Ureter (tissue), 1 donor: ENCODE results near the gene RHBDD2. TPM values are rescaled to one million over a fixed set of nuclear protein-coding genes. Genes with fewer than 3 reads are reported as not detected.
"Not testable (repeated sequence)": the region's sequence is repeated elsewhere in the genome, so short reads cannot be mapped to it uniquely, and the experiment has no call there.

Source experiments
- DNase-seq: peaks from one replicate; pipeline ENCODE4 v3.0.0-alpha.2; 2020; ENCODE audit warnings: low spot score
- total RNA-seq: library from RNA; stranded (reverse); gene quantifications from one replicate; pipeline ENCODE4 v1.2.4, GENCODE V29; 2023
- donor health status: DM: yes; HTN: yes; CAD: no.

The RHBDD2 gene
- total RNA-seq, 1 donor from 2014 or later = 82.7 TPM

DNA sequence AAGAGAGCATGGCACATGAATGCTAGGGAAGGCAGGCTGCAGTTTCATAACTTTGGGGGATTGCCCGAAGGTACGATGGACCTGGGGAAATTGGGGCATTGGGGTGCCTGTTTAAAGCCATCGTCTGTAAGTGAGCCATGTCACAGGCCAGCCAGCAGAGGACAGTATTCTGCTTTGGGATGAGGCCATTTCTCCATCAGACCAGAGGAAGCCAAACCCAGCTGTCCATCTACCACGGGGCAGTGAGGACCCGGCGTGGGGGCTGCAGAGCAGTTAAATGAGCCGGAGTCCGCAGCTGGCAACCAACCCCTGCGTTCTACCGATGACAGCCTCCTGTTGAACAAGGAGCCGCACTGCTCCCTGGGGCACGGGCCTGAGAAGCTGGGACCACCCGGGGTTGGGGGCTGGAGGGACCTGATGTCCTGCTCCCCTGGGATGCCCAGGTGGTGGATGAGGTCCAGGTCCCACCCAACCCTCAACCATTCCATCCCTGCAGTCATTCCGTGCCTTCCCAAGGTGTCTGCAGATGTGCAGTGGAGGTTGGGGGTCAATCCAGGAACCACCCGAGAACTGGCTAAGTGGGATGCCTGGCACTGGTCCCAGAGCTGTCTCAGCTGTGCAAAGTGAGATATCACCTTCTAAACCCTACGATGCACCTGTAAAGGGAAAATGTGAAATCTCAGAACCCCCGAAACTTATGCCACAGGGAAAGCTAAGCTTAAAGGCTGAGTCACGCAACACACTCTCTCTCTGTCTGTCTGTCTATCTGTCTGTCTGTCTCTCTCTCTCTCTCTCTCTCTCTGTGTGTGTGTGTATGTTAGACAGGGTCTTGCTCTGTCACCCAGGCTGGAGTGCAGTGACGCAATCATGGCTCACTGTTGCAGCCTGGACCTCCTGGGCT, 12.1 kb upstream of the RHBDD2 start:
- DNase-seq = peak; percentile 67

DNA sequence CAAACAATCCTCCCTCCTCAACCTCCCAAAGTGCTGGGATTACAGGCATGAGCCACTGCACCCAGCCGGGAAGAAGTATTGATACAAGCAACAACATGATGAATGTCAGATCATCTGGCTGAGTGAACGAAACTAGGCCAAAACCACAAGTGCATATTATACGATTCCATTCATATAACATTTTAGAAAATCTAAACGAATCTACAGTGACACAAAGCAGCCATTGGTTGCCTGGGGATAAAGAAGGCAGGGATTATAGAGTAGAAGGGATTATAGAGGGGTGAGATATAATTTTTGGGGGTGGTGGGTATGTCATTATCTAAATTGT, 11.5 kb upstream of the RHBDD2 start:
- no peak for DNase-seq

DNA sequence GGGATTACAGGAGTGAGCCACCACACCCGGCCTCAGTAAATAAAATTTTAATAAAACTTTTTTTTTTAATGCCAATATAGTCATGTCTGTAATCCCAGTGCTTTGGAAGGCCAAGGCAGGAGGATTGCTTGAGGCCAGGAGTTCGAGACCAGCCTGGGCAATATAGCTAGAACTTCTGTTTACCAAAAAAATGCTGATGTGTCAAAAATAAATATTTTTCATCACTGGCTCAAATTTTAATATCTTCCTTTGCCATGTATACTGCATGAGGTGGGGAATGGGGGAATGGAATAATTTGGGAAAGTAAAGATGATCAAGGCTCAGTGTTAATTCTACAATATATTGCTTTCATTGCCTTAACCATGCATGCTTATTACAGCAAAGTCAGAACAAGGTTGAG, 10.7 kb upstream of the RHBDD2 start:
- DNase-seq = no peak

DNA sequence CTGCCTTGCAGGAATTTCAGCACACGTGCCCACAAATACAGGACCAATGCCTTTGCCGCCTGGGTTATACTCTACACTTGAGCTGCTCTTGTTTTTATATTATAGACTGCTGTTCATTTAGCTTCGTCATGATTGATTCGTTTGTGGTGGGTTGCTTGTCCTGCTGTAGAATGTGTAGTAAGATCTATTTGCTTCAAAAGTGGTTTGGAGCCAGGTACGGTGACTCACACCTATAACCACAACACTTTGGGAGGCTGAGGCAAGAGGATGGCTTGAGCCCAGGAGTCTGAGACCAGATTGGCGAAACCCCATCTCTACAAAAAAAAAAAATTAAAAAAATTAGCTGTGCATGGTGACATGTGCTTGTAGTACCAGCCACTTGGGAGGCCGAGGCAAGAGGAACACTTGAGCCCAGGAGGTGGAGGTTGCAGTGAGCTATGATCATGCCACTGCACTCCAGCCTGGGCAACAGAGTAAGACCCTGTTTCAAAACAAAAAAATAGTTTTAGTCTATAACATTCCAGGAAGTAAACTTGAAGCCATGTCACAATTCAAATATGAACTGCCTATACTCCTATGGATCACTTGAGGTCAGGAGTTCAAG, 9.0 kb upstream of the RHBDD2 start:
- DNase-seq = no peak

DNA sequence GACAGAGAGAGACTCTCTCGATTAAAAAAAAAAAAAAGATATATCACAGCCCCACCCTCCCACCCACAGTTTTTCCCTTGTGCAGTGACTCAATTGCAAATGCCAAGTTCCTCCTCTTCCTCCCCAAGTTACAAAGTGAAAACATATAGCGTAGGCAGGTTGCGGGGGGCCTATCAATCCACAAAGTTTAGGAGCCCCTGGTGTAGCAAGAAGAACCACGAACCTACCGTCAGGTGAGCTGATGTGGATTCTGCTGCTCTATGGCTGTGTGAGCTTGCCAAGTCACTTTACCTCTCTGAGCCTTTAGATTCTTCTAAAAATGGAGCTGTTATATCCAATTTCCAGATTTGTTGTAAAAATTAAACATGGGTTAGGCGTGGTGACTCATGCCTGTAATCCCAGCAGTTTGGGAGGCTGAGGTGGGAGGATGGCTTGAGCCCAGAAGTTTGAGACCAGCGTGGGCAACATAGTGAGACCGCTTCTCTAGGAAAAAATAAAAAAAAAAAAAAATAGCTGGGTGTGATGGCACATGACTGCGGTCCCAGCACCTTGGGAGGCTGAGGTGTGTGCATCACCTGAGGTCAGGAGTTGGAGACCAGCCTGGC, 8.2 kb upstream of the RHBDD2 start:
- DNase-seq = no peak

DNA sequence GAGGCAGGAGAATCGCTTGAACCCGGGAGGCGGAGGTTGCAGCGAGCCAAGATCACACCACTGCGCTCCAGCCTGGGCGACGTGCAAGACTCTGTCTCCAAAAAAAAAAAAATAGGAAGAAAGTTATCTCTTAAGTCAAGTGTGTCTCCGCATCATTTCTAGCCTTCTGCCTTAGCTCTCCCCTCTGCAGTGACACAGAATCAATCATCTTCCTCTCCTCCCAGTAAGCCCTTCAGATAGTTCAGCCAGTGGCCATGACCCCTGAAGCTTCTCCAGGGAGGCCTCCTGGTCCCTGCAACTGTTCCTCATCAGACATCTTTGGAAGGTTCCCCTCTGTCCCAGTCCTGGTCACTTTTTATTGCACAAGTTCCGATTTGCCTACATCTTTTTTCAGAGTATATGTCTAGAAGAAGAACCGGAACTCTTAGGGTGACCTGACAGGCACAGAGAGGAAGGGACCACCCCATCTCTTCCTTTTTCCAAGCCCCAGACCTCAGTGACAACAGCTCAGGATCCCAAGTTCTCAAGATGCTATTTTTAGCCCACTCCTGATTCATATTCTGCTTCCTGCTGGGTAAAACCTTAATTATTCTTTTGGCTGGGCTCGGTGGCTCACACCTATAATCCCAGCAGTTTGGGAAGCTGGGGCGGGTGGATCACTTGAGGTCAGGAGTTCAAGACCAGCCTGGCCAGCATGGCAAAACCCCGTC, 6.6 kb upstream of the RHBDD2 start:
- DNase-seq = no peak

DNA sequence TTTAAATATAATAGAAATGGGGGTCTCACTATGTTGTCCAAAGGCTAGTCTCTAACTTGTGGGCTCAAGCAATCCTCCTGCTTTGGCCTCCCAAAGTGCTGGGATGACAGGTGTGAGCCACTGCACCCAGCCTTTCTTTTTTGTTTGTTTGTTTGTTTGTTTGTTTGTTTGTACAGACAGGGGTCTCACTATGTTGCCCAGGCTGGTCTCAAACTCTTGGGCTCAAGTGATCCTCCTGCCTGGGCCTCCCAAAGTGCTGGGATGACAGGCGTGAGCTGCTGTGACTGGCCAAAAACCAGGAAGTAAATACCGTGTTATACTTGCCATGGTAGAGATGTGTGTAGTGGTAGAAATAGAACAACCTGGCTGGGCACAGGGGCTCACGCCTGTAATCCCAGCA, 4.7 kb upstream of the RHBDD2 start:
- not testable (repeated sequence) for DNase-seq

DNA sequence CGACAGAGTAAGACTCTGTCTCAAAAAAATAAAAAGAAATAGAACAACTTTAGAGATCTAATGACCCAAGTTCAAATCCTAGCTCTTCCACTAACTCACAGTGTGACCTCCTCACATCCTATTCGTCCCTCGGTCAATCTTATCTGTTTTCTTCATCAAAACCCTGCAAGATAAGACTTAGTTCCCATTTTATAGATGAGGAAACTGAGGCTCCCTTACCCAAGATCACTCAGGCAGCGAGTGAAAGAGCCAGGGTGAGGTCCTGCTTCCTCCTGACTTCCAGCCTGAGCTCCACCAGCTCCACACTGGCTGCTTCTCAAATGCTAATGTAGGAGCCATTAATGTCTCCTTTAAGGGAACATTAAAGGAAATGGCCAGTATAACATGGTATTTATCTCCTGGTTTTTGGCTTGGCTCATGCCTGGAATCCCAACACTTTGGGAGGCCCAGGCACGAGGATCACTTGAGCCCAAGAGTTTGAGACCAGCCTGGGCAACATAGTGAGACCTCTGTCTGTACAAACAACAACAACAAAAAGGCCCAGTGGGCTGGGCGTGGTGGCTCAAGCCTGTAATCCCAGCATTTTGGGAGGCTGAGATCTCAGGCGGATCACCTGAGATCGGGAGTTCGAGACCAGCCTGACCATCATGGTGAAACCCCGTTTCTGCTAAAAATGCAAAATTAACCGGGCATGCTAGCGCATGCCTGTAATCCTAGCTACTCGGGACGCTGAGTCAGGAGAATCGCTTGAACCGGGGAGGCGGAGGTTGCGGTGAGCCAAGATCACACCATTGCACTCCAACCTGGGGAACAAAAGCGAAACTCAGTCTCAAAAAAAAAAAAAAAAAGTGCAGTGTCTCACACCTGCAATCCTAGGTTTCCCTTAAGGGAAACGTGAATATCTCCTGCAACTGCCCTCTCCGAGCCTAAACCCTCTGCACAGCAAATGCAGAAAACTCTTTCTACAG, 3.4 kb upstream of the RHBDD2 start:
- DNase-seq = no peak

DNA sequence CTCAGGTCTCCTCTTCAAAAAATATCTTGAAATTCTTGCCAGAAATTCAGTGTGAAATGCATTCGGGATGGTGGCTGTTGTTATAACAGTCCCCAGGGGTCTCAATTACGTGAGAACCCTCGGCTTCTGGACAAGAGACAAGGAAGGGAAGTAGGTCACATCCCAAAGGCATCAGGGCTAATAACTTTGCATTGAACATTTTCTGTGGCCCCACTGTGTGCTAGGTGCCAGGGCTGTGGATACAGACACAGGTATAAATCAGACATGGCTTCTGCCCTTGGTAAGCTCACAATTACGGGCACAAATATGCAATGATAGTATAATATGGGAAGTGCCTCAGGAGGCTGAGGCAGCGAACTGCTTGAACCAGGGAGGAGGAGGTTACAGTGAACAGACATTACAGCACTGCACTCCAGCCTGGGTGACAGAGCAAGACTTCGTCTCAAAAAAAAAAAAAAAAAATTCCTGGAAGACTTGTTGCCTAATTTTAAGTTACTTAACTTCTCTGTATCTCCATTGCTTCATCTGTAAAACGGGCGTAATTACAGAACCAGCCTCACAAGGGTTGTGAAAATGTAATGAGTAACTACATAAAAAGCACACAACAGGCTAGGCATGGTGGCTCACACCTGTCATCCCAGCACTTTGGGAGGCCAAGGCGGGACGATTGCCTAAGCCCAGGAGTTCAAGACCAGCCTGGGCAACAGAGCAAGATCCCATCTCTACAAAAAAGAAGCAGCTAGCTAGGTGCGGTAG, 2.5 kb upstream of the RHBDD2 start:
- DNase-seq = no peak

DNA sequence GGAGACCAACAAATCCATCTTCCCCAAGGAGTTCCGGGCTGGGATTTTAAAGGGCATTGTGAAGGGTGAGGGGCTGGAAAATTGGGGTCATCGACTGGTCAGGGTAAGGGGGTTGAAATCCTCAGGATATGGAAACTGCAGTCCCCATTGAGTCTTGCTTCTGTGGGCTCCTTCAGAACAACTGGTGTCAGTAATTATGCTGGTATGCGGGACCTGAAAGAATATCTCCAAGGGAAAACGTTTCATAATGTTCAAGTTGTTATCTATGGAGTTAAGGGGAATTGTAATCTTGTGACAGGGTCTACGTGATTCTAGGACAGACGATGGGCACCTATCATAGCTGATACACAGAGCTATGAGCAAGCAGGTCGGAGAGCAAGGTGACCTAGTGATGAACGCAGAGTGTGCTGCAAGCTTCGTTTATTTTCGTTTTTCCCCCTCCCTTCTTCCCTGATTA, 494 bp upstream of the RHBDD2 start:
- no peak for DNase-seq

DNA sequence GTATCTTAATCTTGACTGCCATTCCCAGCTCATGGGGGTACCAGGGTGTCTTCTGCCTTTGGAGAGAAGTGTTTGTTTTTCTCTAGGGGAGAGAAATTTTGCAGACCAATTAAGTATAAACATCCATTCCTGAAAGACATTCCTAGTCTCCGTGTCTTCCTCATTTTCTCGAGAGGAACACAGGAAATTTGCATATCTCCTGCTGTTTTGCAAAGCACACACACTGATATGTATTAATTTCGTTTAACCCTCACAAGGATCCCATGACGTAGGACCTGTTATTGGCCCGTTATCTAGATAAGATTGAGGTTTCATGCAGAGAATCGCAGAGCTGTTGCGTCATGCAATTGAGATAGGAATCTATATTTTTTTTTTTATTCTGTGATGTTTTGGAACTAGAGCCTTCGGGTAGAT, 944 bp downstream of the RHBDD2 start:
- DNase-seq = no peak

DNA sequence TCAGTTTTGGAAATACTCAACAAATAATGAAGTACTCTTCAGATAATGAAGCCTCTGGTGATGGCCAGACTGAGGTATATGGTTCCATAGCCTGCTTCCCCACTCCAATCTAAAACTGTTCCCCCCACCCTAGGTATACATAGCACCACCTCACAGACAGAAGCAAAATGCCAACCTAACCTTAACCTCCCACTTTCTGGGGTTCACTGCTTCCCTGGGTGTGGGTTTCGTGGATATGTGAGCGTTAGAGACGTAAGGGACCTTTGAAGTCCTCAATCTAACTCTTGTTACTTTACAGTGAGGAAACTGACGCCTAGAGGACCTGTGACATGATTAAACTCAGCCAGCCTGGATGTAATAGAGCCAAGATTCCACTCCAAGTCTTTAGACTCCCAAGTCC, 1.4 kb downstream of the RHBDD2 start:
- no peak for DNase-seq

DNA sequence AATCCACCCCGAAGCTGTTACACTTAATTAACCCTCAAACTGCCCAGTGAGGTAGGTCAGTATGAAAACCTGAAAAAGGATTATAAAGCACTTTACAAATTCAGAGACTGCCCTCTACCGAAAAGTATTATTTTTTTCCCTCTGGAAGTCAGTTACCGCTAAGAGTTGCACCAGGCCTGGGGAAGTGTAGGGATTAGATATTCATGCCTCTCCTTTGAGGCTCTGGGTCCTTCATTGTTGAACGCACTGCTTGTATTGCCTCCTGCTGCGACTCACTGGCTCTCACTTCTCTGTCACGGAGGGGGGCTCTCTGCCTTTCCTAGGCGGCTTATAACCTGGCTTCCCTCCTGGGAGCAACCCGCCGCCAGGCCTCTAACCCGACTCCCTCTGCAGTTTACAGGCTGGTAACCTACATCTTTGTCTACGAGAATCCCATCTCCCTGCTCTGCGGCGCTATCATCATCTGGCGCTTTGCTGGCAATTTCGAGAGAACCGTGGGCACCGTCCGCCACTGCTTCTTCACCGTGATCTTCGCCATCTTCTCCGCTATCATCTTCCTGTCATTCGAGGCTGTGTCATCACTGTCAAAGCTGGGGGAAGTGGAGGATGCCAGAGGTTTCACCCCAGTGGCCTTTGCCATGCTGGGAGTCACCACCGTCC, 2.7 kb downstream of the RHBDD2 start:
- DNase-seq = no peak

DNA sequence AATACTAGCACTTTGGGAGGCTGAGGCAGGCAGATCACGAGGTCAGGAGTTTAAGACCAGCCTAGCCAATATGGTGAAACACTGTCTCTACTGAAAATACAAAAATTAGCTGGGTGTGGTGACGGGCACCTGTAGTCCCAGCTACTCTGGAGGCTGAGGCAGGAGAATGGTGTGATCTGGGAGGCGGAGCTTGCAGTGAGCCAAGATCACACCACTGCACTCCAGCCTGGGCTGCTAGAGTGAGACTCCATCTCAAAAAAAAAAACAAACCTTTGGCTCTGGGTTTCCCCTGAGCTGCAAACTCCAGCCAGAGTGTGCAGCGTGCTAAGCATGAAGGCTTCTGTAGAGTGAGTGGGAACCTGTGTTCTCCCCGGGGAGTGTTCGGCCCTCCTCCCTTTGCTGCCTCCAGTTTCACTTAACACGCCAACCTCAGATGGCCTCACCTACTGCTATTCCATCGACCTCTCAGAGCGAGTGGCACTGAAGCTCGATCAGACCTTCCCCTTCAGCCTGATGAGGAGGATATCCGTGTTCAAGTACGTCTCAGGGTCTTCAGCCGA, 4.5 kb downstream of the RHBDD2 start:
- not testable (repeated sequence) for DNase-seq

DNA sequence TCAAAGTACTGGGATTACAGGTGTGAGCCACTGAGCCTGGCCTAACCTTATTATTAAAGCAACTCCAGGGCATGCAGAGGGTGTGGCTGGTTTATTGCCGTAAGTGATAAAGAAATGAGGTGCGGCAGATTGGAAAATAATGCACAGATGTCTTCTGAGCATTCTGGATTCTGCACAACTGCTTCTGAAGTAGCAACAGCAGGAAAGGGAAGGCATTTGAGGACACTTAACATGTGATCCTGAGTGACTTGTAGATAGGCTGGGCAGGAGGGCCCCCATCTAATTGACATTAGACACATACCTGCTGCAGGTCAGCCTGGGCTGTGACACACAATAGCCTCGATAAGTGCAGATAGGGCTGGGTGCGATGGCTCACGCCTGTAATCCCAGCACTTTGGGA, 5.6 kb downstream of the RHBDD2 start:
- no peak for DNase-seq

DNA sequence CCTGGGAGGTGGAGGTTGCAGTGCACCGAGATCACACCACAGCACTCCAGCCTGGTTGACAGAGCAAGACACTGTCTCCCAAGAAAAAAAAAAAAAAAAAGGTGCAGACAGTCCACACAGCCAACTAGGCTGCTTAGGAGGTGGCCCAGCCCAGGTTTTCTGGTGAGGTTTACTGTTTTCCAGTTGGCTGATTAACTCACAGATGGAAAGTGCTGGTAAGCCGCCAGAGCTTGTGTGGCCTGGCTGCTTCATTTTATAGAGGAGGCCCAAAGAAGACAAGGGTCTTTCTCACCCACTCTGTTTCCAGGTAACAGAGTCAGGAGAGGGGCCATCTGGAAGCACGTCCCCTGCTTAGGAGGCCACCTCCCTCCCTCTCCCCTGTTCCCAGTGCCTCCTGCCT, 6.2 kb downstream of the RHBDD2 start:
- no peak for DNase-seq

DNA sequence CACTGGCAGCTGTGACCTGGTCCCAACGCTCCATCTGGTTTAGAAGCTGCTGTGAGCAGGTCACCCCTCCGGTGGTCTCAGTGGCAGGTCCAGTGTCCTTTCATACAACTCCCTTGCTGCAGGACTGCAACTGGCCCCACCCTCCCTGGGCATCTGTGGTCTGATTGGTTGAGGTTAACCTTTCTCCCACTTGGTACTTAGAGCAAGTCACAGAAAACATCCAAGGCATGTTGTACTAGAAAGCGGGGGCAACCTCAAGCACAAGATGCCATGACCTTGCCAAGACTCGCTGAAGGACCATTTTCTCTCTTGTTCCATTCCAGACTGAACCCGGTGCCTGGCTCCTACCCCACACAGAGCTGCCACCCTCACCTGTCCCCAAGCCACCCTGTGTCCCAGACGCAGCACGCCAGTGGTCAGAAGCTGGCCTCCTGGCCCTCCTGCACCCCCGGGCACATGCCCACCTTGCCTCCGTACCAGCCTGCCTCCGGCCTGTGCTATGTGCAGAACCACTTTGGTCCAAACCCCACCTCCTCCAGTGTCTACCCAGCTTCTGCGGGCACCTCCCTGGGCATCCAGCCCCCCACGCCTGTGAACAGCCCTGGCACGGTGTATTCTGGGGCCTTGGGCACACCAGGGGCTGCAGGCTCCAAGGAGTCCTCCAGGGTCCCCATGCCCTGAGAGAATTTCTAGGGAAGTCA, 9.0 kb downstream of the RHBDD2 start:
- no peak for DNase-seq

DNA sequence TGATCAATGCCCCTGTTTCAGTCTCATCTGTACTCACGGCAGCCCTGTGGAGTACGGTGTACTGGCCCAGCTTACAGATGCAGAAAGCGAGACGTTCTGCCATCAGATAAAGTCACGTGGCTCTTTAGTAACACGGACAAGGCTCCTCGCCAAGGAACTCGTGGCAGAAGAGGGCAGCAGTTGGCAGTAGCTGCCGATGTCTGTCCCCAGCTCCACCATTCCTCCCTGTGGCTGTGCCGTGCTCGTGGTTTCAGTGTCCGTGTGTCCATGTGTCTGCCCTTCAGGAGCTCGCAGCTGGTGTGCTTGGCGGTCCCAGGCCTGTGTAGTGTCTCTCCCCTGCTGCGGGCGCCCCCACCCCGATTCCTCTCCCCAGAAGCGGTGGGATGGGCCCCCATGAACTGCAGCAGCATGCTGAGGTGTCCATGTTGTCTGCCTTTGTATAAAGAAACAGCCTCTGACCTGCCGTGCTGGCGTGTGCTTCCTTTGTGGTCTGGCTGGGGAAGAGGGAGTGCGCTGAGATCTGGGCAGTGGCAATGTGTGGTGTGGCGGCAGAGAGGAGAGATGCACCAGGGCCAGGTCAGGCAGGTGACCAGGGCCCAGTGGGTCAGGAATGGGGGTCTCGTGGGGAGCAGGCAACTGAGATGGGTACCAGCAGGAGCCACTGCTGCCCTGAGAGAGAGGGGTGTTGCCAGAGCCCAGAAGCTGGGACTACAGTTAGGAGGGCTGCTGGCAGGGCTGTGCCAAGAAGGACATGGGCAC, 9.8 kb downstream of the RHBDD2 start:
- DNase-seq = no peak
